Transverse colon (tissue), 4 donors: ENCODE data around the gene SERINC3.

Experiments used
- EP300 ChIP-seq: sonication (generic); formaldehyde crosslinking; IDR thresholded peaks from one replicate; pipeline ENCODE4 v1.6.1; 2017; ENCODE audit warnings: antibody characterized with exemption, low read depth
- POLR2A ChIP-seq: fragments of 450-650 bp; IDR thresholded peaks from one replicate; pipeline ENCODE4 v1.6.1; 2016; ENCODE audit warnings: antibody characterized with exemption, mild to moderate bottlenecking, moderate library complexity
- POLR2AphosphoS5 ChIP-seq, 3 donors: sonication (generic); formaldehyde crosslinking; IDR thresholded peaks; one replicate each; pipeline ENCODE4 v1.6.1; 2016; ENCODE audit warnings: antibody characterized with exemption in 3 of 3
- TF ChIP-seq, protein P1 (sequence below), 5 experiments: fragments of 200-600 bp in 3 of 5; fragments of 450-650 bp in 2 of 5; sonication (generic) in 3 of 5; IDR thresholded peaks; 1 replicate in 2 of 5; 2 replicates in 3 of 5; pipeline ENCODE4 v1.5.1; 2016 to 2017; ENCODE audit warnings: antibody characterized with exemption in 5 of 5, inconsistent platforms in 3 of 5, mild to moderate bottlenecking in 2 of 5, moderate library complexity in 1 of 5

DNA sequence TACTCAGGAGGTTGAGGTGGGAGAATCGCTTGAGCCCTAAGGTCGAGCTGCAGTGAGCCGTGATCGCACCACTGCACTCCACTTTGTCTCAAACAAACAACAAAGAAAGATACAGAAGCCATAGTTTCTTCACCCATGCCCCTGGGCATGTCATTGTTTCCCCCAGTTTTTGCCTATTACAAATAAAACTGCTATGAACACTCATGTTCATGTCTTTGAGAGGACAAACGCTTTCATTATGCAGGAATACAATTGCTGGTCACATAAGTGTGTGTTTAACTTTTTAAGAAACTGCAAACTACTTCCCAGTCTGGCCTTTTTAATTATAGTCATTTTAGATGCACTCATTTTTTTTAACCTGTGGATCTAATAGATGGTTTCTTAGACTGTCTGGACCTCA is 58.4 kb downstream of the SERINC3 start:
- no peak for TF ChIP-seq EP300
- TF ChIP-seq, protein P1, sequence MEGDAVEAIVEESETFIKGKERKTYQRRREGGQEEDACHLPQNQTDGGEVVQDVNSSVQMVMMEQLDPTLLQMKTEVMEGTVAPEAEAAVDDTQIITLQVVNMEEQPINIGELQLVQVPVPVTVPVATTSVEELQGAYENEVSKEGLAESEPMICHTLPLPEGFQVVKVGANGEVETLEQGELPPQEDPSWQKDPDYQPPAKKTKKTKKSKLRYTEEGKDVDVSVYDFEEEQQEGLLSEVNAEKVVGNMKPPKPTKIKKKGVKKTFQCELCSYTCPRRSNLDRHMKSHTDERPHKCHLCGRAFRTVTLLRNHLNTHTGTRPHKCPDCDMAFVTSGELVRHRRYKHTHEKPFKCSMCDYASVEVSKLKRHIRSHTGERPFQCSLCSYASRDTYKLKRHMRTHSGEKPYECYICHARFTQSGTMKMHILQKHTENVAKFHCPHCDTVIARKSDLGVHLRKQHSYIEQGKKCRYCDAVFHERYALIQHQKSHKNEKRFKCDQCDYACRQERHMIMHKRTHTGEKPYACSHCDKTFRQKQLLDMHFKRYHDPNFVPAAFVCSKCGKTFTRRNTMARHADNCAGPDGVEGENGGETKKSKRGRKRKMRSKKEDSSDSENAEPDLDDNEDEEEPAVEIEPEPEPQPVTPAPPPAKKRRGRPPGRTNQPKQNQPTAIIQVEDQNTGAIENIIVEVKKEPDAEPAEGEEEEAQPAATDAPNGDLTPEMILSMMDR (IDR thresholded peaks at IDR 0.05) = no peak
- TF ChIP-seq POLR2A = no peak
- TF ChIP-seq POLR2AphosphoS5 (IDR thresholded peaks at IDR 0.05) = no peak
